H1 (cell line): ENCODE results near the gene TUBB2B.
A peak's percentile ranks its signal among the peaks of the same experiment; 100 is the strongest.

Source experiments
- BACH1 ChIP-seq: IDR thresholded peaks from 2 replicates; pipeline ENCODE4 v1.6.1; 2012; ENCODE audit warnings: low read length, improper control_type of control experiment
- BRCA1 ChIP-seq: IDR thresholded peaks from 2 replicates; pipeline ENCODE4 v1.6.1; 2012; ENCODE audit warnings: low read depth, low read length, improper control_type of control experiment
- CHD1 ChIP-seq: IDR thresholded peaks from 2 replicates; pipeline ENCODE4 v1.6.1; 2012; ENCODE audit warnings: low read depth, low read length, improper control_type of control experiment
- EZH2 ChIP-seq: fragments of 200-600 bp; sonication (generic); IDR thresholded peaks from 2 replicates; pipeline ENCODE4 v1.7.1; 2012; ENCODE audit warnings: low read depth, mild to moderate bottlenecking, moderate library complexity, low read length, inconsistent platforms; ENCODE audit not compliant: severe bottlenecking
- POLR2AphosphoS5 ChIP-seq: IDR thresholded peaks from 2 replicates; pipeline ENCODE4 v1.6.1; 2011; ENCODE audit warnings: low read depth, low read length
- RAD21 ChIP-seq, 2 experiments: IDR thresholded peaks in 1 of 2; conservative IDR thresholded peaks in 1 of 2; 2 replicates each; pipeline ENCODE4 v1.6.1; 2011; ENCODE audit warnings: low read depth in 2 of 2, low read length in 2 of 2, improper control_type of control experiment in 1 of 2, inconsistent platforms in 1 of 2, mild to moderate bottlenecking in 1 of 2, moderate library complexity in 1 of 2
- RXRA ChIP-seq: IDR thresholded peaks from 2 replicates; pipeline ENCODE4 v1.6.1; 2011; ENCODE audit warnings: low read depth, mild to moderate bottlenecking, low read length, moderate library complexity; ENCODE audit not compliant: insufficient read depth
- TF ChIP-seq, protein P1 (sequence below), 3 experiments: IDR thresholded peaks; 1 replicate in 2 of 3; 2 replicates in 1 of 3; pipeline versions ENCODE4 v1.5.1 to v1.6.1; 2011; ENCODE audit warnings: low read length in 3 of 3, mild to moderate bottlenecking in 3 of 3, inconsistent platforms in 2 of 3, low read depth in 1 of 3, moderate library complexity in 1 of 3; ENCODE audit not compliant: insufficient read depth in 1 of 3; ENCODE audit errors: control extremely low read depth in 1 of 3
- TF ChIP-seq, protein P2 (sequence below): IDR thresholded peaks from 2 replicates; pipeline ENCODE4 v1.6.1; 2012; ENCODE audit warnings: inconsistent platforms

DNA sequence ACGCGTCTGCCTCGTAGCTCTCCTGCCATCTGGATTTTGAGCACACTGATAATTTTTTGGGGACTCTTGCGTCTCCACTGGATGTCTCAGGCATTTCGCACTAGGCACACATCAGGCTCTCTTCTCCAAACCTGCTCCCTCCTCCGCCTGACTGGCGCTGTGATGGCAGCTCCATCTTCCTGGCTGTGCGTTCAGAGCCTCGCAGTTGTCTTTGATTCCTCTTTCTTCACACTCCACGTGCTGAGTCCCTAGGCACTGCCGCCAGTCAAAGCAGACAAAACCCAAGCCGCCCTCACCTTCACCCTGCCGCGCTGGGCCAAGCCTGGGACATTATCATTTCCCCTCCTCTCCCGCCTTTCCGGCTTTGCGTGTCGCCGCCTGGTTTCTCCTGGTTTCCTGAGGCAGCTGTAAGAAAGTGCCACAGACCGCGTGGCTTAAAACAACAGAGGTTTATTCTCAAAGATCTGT is 32.1 kb upstream of the TUBB2B start:
- TF ChIP-seq BACH1 (no peak), RXRA (no peak), RAD21 (IDR thresholded peaks at IDR 0.05 in 1 of 2, conservative IDR thresholded peaks at IDR 0.05 in 1 of 2; ENCODE audit: low read depth in 2 of 2, low read length in 2 of 2) (no peak; a peak in 1 of 4 replicates), CHD1 (no peak), BRCA1 (no peak), POLR2AphosphoS5 (no peak), EZH2 (no peak)
- TF ChIP-seq, protein P1, sequence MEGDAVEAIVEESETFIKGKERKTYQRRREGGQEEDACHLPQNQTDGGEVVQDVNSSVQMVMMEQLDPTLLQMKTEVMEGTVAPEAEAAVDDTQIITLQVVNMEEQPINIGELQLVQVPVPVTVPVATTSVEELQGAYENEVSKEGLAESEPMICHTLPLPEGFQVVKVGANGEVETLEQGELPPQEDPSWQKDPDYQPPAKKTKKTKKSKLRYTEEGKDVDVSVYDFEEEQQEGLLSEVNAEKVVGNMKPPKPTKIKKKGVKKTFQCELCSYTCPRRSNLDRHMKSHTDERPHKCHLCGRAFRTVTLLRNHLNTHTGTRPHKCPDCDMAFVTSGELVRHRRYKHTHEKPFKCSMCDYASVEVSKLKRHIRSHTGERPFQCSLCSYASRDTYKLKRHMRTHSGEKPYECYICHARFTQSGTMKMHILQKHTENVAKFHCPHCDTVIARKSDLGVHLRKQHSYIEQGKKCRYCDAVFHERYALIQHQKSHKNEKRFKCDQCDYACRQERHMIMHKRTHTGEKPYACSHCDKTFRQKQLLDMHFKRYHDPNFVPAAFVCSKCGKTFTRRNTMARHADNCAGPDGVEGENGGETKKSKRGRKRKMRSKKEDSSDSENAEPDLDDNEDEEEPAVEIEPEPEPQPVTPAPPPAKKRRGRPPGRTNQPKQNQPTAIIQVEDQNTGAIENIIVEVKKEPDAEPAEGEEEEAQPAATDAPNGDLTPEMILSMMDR (IDR thresholded peaks at IDR 0.05; ENCODE audit: control extremely low read depth in 1 of 3, insufficient read depth in 1 of 3, low read depth in 1 of 3, low read length in 3 of 3), result no peak
- TF ChIP-seq, protein P2, sequence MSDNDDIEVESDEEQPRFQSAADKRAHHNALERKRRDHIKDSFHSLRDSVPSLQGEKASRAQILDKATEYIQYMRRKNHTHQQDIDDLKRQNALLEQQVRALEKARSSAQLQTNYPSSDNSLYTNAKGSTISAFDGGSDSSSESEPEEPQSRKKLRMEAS, result peak; percentile 84
